Activated CD4-positive, alpha-beta T cell treated with anti-CD3 and anti-CD28 coated beads for 48 hours (primary cell): ENCODE results near the gene C4orf50.

Experiments used
- DNase-seq: peaks from one replicate; pipeline ENCODE4 v3.0.0-alpha.2; 2020

Gene C4orf50

DNA sequence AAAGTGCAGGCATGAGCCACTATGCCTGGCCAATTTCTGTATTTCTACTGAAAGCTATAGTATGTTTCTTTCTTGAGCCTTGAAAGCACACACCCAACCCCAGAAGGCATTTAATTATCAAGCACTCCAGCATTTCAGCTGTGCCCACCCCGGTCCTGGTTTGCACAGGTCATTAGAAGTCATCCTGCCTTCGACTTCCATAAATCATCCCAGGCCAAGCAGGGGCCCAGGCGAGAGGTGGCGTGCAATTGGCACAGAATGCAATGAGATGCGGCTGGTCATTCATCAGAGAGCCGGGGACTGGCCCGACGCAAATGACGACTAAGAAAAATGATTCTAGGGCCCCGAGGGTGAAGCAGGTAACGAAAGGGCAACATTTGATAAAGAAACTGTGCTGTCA lies 100.6 kb downstream of the C4orf50 start:
- DNase-seq, result no peak

GRCh38 chr4:5916229-5916628 lies 102.0 kb downstream of the C4orf50 start:
- DNase-seq, result no peak

- no peak for DNase-seq
Measured at GRCh38 chr4:5913454-5913853, 104.8 kb downstream of the C4orf50 start.

GRCh38 chr4:5912614-5913019 lies 105.6 kb downstream of the C4orf50 start:
- DNase-seq, result no peak

- no peak for DNase-seq
Measured at GRCh38 chr4:5908876-5909427, 109.3 kb downstream of the C4orf50 start.

GRCh38 chr4:5906191-5906590 lies 112.0 kb downstream of the C4orf50 start:
- no peak for DNase-seq

GRCh38 chr4:5905714-5906113 lies 112.5 kb downstream of the C4orf50 start:
- DNase-seq, result no peak

GRCh38 chr4:5900844-5901243 lies 117.4 kb downstream of the C4orf50 start:
- DNase-seq, result no peak

DNA sequence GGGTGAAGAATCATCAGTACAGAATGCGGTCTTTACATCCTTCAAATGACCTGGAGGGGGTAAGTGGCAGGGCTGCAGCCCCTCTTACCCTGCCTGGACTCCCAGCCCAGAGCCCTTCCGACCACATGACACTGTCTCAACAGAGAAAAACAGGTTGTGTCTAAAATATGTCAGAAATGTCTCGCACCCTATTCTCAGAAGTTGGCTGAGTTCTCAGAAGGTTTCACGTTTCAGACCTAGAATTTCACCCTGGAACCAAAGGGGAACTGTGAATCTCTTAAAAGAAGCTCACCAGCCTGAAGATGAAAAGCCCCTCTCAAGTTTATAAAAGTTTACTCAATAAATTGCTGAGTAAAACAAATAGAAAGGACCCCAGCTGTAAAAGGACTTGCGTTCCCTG lies 118.3 kb downstream of the C4orf50 start:
- DNase-seq, result no peak

- no peak for DNase-seq
Measured at GRCh38 chr4:5899396-5899795, 118.8 kb downstream of the C4orf50 start.

DNA sequence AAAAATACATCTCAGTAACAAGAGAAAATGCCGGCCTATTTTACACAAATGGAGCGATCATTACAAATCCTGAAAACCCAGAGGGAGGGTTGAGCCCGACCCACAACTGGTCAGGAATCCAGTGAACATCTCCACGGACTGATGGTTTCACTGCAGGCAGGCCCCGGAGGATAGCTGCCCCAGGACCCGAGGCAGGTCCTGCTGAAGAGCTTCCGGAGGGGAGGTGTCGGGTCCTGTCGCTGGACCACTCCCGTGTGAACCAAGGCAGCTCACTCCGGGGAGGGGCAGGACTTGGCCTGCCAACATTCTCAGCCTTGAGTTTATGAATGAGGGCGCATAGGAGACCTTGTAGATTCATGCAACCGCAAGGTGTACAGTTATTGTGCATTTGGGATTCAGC lies 120.6 kb downstream of the C4orf50 start:
- DNase-seq, result no peak

GRCh38 chr4:5895287-5895686 lies 122.9 kb downstream of the C4orf50 start:
- no peak for DNase-seq

- DNase-seq, result no peak
Measured at GRCh38 chr4:5894266-5894665, 124.0 kb downstream of the C4orf50 start.

DNA sequence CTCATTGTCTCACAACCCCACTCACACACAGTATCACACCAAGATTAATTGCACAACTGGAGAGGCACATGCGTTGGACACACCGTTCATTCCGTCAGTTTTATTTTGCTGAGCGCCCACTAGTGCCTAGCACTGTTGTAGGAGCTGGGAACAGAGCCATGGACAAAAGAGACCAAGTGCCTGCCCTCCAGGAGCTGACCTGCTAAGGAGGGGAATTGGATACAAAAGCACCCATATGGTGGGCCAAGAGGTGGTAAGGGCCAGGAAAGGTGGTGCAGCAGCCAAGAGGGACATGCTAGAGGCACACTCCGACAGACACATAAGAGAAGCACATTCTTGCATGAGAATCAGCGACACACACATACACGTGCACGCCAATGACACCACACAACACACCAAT lies 124.6 kb downstream of the C4orf50 start:
- no peak for DNase-seq

GRCh38 chr4:5893004-5893580 lies 125.1 kb downstream of the C4orf50 start, which contains the start of gene CRMP1:
Gene CRMP1, minus strand, starts transcription at chr4:5893086. Its CDS starts 117 bp downstream, at chr4:5892969.
- DNase-seq, result no peak

- DNase-seq, result no peak
Measured at GRCh38 chr4:5892323-5893003, 125.8 kb downstream of the C4orf50 start.

GRCh38 chr4:5891563-5892322 lies 126.5 kb downstream of the C4orf50 start:
- DNase-seq, result no peak

GRCh38 chr4:5890063-5890727 lies 128.0 kb downstream of the C4orf50 start:
- DNase-seq, result peak; percentile 10

DNA sequence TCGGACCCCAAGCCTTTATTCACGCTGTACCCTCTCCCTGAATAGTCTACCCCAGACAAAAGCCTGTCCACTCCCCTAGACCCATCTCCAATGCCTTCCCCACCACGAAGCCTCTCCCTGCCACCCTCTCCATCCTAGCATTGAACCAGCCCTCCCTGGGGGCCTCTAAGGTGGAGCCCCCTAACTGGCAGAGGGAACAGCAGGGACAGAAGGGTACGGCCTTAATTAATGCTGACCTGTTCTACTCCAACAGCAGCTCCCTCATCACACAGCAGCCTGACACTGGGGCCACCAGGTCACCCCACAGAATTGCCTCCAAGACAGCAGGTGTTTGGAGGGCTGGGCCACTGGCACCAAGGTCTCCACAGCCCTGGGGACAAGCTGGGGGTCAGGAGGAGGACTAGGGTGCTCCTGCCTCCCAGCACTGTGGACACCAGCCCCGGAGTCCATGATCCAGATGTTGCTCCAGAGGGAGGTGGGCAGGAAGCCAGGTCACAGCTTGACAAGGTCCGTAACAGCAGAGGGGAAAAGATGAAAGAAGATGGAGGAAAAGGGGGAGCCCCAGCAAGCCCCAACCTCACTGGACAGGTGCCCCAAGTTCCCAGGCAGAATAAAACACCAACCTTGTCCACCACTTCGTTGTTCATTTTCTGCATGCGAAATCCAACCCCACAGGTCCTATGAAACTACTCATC lies 129.1 kb downstream of the C4orf50 start:
- DNase-seq, result no peak

- no peak for DNase-seq
Measured at GRCh38 chr4:5888222-5889001, 129.8 kb downstream of the C4orf50 start.

DNA sequence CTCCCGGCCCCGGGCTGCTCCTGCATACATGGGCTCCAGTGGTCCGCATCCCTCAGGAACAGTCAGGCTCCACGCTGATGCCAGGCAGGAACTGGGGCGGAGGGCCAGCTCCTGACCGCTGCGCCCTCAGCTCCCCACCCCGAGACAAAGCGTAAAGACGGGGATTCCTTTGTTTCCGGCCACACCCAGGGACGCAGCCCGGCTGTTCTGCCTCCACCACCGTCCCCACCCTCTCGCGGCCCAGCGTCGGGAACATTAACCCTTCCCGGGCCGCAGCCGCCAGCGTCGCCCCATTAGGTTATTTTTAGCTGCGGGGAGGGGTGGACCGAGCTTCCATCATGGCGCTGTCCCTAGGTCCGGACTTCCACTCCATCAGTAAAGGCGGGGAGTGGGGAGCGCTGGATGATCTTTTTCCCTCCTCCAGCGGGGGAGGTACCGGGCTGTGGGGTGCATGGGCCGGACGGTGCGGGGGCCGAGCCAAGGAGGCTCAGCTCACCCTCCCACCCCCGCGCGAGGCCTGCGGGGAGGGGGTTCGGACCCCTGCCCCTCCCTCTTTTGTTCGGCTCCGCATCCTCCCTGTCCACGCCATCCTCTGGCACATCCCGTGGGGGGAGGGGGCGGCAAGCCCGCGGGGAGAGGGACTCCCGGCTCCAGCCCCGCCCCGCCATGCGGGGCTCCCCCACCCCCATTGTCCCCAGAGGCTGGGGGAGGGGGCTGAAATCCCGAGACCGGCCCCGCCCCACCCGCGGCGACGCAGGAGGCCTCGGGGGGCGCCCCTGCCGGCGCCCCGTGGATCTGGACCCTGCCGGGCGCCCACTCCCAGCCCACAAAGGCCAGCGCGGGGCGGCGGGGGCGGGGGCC lies 130.6 kb downstream of the C4orf50 start:
- no peak for DNase-seq
